ENCODE measurements around the gene CACNA2D4. TPM values are rescaled to one million over a fixed set of nuclear protein-coding genes. Genes with fewer than 3 reads are reported as not detected.
A peak's percentile ranks its signal among the peaks of the same experiment; 100 is the strongest.

CACNA2D4 gene
- total RNA-seq, 6 experiments from 2014 or later = 0.07 to 0.26 (median 0.23) TPM; not detected in 2

DNA sequence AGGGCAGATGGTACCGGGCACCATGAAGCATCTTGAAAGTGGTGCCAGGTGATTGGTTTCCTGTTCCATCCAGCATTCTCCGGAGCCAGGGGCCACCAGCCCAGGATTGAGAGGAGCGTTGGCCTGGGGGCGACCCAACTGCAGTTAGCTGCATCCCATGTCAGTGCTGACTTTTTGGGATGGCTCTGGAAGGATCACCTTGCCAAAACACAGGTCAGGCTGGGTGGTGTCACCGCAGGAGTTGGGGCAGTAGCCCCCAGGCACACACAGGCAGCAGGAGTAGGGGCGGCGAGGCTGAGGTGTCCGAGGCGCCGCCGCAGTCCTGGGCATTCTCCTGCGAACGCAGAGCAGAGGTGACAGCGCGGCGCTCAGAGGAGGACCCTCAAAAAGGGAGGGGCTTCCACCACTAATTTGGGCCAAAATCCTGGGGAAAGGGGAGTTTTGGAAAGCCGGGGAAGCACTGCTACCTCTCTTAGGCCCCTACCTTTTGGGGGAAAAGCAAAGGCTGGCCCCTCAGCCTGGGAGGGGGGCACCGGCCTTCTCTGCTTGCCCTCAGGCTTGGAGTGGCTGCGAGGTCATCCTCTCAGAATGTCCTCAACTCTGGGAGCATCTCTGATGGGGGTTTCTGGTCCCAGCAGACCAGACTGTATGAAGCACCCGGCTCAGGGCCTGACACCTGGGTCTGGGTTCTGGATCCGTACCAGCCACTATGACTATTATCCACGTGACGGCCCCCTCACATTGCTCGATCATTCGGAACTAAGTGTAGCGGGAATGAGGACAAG lies 124.8 kb downstream of the CACNA2D4 start:
- H3K36me3 Mint-ChIP-seq (ENCODE audit: low read depth) = no peaks in the 10 kb centered on the region
- H3K4me1 Mint-ChIP-seq (ENCODE audit: low read depth) = peaks cover 18% of the 10 kb centered on the region
- TF ChIP-seq CTCF (IDR thresholded peaks at IDR 0.05) = no peak
- H3K4me3 Mint-ChIP-seq = no peak overlapping the region
- peaks cover 2% of the 10 kb centered on the region for H3K27me3 Mint-ChIP-seq (ENCODE audit: insufficient read depth)
- no peak for DNase-seq
- no peak overlapping the region for H3K27ac Mint-ChIP-seq
- H3K9me3 Mint-ChIP-seq = no peaks in the 10 kb centered on the region

GRCh38 chr12:1792406-1792805 lies 126.0 kb downstream of the CACNA2D4 start:
- Mint-ChIP-seq H3K4me3 (no peak overlapping the region), H3K9me3 (no peaks in the 10 kb centered on the region), H3K27ac (no peak overlapping the region), H3K36me3 (ENCODE audit: low read depth) (no peaks in the 10 kb centered on the region), H3K4me1 (ENCODE audit: low read depth) (peaks cover 18% of the 10 kb centered on the region), H3K27me3 (ENCODE audit: insufficient read depth) (peaks cover 5% of the 10 kb centered on the region)
- TF ChIP-seq CTCF (IDR thresholded peaks at IDR 0.05) = no peak
- no peak for DNase-seq

GRCh38 chr12:1791104-1791841 lies 127.2 kb downstream of the CACNA2D4 start:
- Mint-ChIP-seq H3K9me3 (no peaks in the 10 kb centered on the region), H3K36me3 (ENCODE audit: low read depth) (no peaks in the 10 kb centered on the region), H3K27me3 (ENCODE audit: insufficient read depth) (peaks cover 5% of the 10 kb centered on the region), H3K27ac (no peak overlapping the region), H3K4me3 (no peak overlapping the region), H3K4me1 (ENCODE audit: low read depth) (peaks cover 17% of the 10 kb centered on the region)
- TF ChIP-seq CTCF (IDR thresholded peaks at IDR 0.05) = peak; percentile 87
- peak; percentile 63 for DNase-seq

- Mint-ChIP-seq H3K36me3 (ENCODE audit: low read depth) (no peaks in the 10 kb centered on the region), H3K9me3 (no peaks in the 10 kb centered on the region), H3K27me3 (ENCODE audit: insufficient read depth) (peaks cover 5% of the 10 kb centered on the region), H3K27ac (no peak overlapping the region), H3K4me3 (no peak overlapping the region), H3K4me1 (ENCODE audit: low read depth) (peaks cover 9% of the 10 kb centered on the region)
- DNase-seq = no peak
- no peak for TF ChIP-seq CTCF (IDR thresholded peaks at IDR 0.05)
Measured at GRCh38 chr12:1790444-1790843, 128.0 kb downstream of the CACNA2D4 start.

DNA sequence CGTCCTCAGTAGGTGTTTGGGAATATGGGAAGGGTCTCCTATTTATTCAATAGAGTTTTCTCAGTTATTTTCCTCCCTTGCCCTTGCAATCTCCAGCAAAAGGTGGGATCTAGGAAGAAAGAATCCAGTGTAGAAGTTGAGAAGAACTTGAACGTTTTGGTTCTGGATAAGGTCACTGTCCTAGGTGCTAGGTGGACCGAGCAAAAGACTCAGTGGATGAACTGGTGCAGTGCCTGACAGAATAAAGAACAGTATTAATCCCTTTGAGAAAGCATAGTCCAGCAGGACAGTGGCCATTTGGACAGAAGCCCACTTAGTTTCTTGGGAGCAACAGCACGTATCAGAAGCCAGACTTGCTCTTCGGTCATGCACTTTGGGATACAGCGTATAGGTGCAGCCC lies 130.7 kb downstream of the CACNA2D4 start:
- Mint-ChIP-seq H3K27me3 (ENCODE audit: insufficient read depth) (peaks cover 2% of the 10 kb centered on the region), H3K4me1 (ENCODE audit: low read depth) (peaks cover 20% of the 10 kb centered on the region), H3K4me3 (no peak overlapping the region), H3K36me3 (ENCODE audit: low read depth) (no peaks in the 10 kb centered on the region), H3K9me3 (no peaks in the 10 kb centered on the region), H3K27ac (no peak overlapping the region)
- TF ChIP-seq CTCF (IDR thresholded peaks at IDR 0.05) = no peak
- DNase-seq = no peak
